HG03558 (cell line): ENCODE measurements around the gene EPHA7.

ENCODE experiments used
- ATAC-seq: cut with Tn5 transposase; IDR thresholded peaks from one replicate; pipeline ENCODE4 v1.9.1; 2021; ENCODE audit warnings: moderate number of reproducible peaks; ENCODE audit not compliant: unreplicated experiment; ENCODE audit errors: extremely low read depth

The EPHA7 gene

GRCh38 chr6:93394471-93394870 is 24.9 kb downstream of the EPHA7 start:
- no peak for ATAC-seq

- no peak for ATAC-seq
Observed at GRCh38 chr6:93393554-93394074, 25.7 kb downstream of the EPHA7 start.

- no peak for ATAC-seq
Observed at GRCh38 chr6:93392797-93393196, 26.6 kb downstream of the EPHA7 start.

GRCh38 chr6:93391965-93392364 is 27.4 kb downstream of the EPHA7 start:
- no peak for ATAC-seq

GRCh38 chr6:93389192-93389591 is 30.2 kb downstream of the EPHA7 start:
- ATAC-seq = no peak

GRCh38 chr6:93388070-93388469 is 31.3 kb downstream of the EPHA7 start:
- ATAC-seq = no peak

GRCh38 chr6:93376026-93376540 is 43.3 kb downstream of the EPHA7 start:
- no peak for ATAC-seq

GRCh38 chr6:93373445-93373844 is 45.9 kb downstream of the EPHA7 start:
- ATAC-seq = no peak

- no peak for ATAC-seq
Observed at GRCh38 chr6:93371756-93372155, 47.6 kb downstream of the EPHA7 start.

- ATAC-seq = no peak
Observed at GRCh38 chr6:93369586-93370134, 49.7 kb downstream of the EPHA7 start.

- ATAC-seq = no peak
Observed at GRCh38 chr6:93366506-93366905, 52.9 kb downstream of the EPHA7 start.

- no peak for ATAC-seq
Observed at GRCh38 chr6:93365445-93365844, 53.9 kb downstream of the EPHA7 start.

- ATAC-seq = no peak
Observed at GRCh38 chr6:93358435-93358834, 60.9 kb downstream of the EPHA7 start.

GRCh38 chr6:93352604-93353003 is 66.8 kb downstream of the EPHA7 start:
- no peak for ATAC-seq

- ATAC-seq = no peak
Observed at GRCh38 chr6:93351222-93351621, 68.1 kb downstream of the EPHA7 start.

GRCh38 chr6:93350774-93351173 is 68.6 kb downstream of the EPHA7 start:
- no peak for ATAC-seq

- ATAC-seq = no peak
Observed at GRCh38 chr6:93344333-93344835, 75.0 kb downstream of the EPHA7 start.

- no peak for ATAC-seq
Observed at GRCh38 chr6:93343476-93343875, 75.9 kb downstream of the EPHA7 start.

GRCh38 chr6:93341900-93342613 is 77.3 kb downstream of the EPHA7 start:
- ATAC-seq = no peak

- no peak for ATAC-seq
Observed at GRCh38 chr6:93337772-93338394, 81.5 kb downstream of the EPHA7 start.

GRCh38 chr6:93337014-93337413 is 82.3 kb downstream of the EPHA7 start:
- ATAC-seq = no peak
